ENCODE data around the gene YIF1A.
A peak's percentile ranks its signal among the peaks of the same experiment; 100 is the strongest.
"Not testable (repeated sequence)": the region's sequence is repeated elsewhere in the genome, so short reads cannot be mapped to it uniquely, and the experiment has no call there.

The YIF1A gene

GRCh38 chr11:66284526-66285078, 4.3 kb downstream of the YIF1A start:
- DNase-seq = no peak

GRCh38 chr11:66283461-66284105, 5.4 kb downstream of the YIF1A start:
- no peak for DNase-seq

- peak; percentile 99 for DNase-seq
These were observed 6.2 kb downstream of the YIF1A start for GRCh38 chr11:66282468-66283455.

DNA sequence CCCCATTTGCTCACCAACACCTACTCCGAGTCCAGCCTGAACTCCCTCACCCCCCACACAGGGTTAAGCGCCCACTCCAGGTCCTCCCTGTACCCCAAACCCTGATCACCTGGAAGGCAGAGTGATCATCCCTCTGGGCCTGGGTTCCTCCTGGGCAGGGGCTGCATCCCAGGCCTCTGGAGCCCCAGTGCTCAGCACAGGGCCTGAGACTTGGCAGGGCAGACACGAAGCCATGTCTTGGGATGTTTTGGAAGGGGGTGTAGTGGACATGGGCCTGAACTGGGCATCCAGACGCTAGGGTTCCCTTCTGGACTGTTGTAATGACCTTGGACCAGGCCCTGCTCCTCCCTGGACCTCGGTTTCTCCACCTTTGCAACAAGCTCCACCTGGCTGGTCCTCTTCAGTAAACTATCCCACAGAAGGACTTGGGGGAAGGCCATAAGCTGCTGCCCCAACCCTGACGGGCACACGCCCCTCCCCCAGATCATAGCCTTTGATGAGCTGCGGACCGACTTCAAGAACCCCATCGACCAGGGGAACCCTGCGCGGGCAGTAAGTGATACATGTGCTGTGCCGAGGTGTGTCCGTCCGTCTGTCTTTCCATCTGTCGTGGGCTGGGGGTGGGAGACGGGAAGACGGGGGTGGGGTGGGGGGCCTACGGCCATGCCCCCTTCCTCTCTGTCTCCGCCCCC, 7.0 kb downstream of the YIF1A start:
- DNase-seq = no peak

DNA sequence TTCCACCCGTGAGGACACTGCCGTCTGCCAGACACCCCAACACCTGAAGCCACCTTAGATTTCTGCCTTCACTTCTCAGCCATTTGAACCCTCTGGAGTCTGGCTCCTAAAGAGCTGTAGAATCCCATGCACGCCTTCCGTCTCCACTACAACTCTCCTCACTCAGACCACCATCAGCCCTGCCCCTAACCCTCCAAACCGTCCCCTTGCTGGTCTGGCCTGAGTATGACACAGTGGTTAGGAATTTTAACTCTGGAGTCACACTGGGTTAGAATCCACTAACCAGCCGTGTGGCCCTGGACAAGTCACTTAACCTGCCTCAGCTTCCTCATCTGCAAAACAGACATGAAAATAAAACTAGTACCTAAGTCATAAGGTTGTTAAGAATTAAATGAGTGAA, 7.9 kb downstream of the YIF1A start:
- no peak for DNase-seq

DNA sequence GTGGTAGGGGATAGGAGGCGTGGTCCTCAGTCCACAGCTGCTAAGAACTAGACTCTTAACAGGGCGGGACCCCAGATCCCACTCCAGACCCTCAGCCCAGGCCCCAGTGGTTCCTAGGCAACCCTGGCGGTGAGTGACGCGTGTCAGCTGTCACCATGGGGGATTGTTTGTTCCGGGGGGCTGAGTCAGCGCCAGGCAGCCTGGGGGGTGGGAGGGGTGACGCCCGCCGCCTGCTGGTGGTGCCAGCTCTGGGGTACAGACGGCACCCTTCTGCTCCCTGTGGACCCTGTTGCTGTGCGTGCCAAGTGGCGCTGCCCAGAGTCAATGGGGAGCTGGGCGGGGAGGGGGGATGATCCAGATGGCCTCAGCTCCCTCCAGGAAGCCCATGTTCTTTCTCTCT, 8.5 kb downstream of the YIF1A start:
- no peak for DNase-seq

GRCh38 chr11:66279092-66279734, 9.7 kb downstream of the YIF1A start:
- DNase-seq = no peak

GRCh38 chr11:66278363-66279091, 10.4 kb downstream of the YIF1A start:
- DNase-seq = no peak

GRCh38 chr11:66277471-66278362, 11.2 kb downstream of the YIF1A start, which contains the start of gene CNIH2:
Gene CNIH2, plus strand, starts transcription at chr11:66278175. Its CDS starts 282 bp downstream, at chr11:66278457.
- DNase-seq = peak; percentile 28

DNA sequence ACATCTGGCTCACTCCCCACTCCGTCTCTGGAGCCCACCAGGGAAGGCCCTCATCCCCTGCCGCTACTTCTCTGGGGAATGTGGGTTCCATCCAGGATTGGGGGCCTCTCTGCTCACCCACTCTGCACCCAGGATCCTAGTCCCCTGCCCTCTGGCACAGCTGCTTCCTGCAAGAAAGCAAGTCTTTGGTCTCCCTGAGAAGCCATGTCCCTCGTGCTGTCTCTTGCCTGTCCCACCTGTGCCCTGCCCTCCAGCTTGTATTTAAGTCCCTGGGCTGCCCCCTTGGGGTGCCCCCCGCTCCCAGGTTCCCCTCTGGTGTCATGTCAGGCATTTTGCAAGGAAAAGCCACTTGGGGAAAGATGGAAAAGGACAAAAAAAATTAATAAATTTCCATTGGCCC, 11.9 kb downstream of the YIF1A start:
- not testable (repeated sequence) for DNase-seq

GRCh38 chr11:66276619-66277018, 12.3 kb downstream of the YIF1A start:
- not testable (repeated sequence) for DNase-seq

DNA sequence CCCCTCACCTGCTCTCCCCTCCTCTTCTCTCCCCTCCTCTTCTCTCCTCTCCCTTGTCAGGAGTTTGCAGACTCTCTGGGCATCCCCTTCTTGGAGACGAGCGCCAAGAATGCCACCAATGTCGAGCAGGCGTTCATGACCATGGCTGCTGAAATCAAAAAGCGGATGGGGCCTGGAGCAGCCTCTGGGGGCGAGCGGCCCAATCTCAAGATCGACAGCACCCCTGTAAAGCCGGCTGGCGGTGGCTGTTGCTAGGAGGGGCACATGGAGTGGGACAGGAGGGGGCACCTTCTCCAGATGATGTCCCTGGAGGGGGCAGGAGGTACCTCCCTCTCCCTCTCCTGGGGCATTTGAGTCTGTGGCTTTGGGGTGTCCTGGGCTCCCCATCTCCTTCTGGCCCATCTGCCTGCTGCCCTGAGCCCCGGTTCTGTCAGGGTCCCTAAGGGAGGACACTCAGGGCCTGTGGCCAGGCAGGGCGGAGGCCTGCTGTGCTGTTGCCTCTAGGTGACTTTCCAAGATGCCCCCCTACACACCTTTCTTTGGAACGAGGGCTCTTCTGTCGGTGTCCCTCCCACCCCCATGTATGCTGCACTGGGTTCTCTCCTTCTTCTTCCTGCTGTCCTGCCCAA, 12.8 kb downstream of the YIF1A start:
- DNase-seq = no peak

- no peak for DNase-seq
These were observed 13.5 kb downstream of the YIF1A start for GRCh38 chr11:66275396-66275795.

- DNase-seq = no peak
These were observed 14.7 kb downstream of the YIF1A start for GRCh38 chr11:66274219-66274618.

GRCh38 chr11:66272596-66272995, 16.3 kb downstream of the YIF1A start:
- no peak for DNase-seq

DNA sequence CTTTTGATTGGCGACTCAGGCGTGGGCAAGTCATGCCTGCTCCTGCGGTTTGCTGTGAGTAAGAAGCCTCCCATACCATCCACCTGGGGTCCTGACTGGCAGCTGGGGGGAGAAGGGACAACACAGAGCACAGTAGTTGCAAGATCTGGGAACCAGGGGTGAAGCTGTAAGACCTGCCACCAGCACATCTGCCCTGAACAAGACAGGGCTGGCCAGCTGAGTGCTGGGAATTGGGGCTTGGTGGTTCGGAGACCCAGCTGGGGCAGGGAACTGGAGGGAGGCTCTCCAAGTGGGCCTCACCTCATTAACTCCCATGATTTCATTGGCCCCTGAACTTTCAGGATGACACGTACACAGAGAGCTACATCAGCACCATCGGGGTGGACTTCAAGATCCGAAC, 17.1 kb downstream of the YIF1A start:
- DNase-seq = no peak

- no peak for DNase-seq
These were observed 19.7 kb downstream of the YIF1A start for GRCh38 chr11:66268952-66269905.

- peak; percentile 100 for DNase-seq
These were observed 20.5 kb downstream of the YIF1A start, which contains the start of gene RAB1B for GRCh38 chr11:66268244-66268951. Gene RAB1B, plus strand, starts transcription at chr11:66268639. Its CDS starts 41 bp downstream, at chr11:66268680.

Data from NCI-H1105 (cell line).